HG03025 (cell line): ENCODE data around the gene STAT4.

Experiments
- ATAC-seq: cut with Tn5 transposase; IDR thresholded peaks from one replicate; pipeline ENCODE4 v1.9.1; 2021; ENCODE audit warnings: mild to moderate bottlenecking, moderate library complexity; ENCODE audit not compliant: unreplicated experiment, low FRiP score

The STAT4 gene

DNA sequence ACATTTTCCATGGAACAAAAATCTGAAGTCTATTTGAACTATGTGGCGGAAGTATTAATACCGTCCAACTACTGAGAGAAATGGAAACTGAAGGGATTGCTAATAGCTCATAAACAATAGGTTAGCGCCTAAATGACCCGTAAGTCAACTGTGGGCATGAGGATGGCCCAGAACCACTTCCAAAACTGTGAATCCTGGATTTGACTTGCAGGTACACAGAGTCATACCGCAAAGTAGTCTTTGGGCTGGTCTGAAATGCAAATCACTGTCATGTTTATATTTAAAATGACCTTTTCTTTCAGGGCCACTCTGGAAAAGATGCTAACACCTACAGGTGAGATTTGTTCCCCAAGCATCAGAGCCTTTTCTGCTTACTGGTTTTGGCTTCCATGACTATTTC is 50.6 kb downstream of the STAT4 start:
- ATAC-seq: no peak

DNA sequence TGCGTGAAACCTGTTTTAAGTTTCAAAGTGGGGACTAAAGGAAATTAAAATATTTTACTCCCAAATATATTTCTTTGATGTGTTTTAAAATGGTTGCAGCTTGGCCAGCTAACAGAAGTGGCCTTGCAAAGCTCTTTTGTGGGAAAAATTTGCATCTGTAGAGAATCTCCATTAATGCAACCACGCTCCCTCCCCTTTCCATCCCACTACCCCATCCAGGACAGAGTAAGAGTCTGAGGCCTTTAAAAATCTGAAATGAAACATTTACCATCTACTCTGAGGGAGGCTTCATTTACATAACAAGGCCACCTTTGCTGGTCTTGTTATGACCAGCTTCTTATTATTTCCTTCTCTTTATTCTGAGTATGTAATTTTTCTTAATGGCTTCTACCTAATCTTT is 63.5 kb downstream of the STAT4 start:
- no peak for ATAC-seq

DNA sequence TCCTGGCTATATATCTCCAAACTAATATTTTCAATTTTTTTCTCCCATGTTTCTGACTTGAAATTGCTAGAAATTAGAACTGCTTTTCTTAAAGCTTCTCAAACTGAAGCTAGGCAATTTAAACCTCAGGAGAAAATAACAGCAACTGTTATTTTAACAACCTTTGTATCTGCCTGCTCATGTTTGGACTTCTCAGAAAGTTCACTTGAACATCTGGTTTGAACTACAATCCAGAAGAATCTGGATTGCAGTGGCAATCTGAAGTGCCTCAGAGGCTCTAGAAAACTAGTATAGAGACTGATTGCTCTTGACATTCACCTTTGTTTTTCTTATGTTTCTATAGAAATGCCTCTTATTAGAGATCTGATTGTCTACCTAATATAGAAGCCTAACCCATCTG is 64.1 kb downstream of the STAT4 start:
- ATAC-seq: no peak

DNA sequence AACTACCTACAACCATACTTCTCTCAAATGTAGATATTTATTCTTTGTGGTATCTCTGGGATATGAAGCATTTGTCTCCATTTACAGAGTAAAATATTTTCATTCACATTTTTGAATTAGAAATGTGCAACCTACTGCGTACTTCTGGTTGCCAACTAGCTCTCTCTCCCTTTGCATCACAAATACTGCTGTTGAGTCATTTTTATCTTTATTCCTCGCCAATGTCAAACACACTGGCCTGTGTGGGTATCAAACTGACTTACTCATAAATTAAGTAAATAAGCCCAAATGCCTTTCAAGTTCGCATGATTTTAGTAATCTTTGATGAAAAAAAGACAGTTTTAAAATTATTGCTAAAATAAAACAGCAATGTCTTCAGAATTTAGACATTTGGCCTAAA is 67.3 kb downstream of the STAT4 start:
- no peak for ATAC-seq

DNA sequence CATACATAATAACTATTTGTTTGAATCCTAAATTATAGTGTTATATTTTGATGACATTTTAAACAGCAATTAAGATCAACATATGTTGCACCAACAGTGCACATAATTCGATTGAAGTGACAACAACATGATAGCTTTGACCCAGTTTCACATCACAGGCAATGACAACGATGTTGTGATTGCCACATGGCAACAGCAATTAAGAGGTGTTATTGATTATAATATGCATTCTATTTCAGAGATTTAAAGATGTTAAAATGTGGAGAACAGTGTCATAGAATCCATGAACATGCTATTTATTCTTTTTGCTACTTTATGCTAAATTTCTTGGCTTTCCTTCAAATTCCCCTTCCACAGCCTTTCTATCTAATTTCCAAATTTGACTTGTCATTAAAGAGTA is 68.5 kb downstream of the STAT4 start:
- ATAC-seq: no peak

DNA sequence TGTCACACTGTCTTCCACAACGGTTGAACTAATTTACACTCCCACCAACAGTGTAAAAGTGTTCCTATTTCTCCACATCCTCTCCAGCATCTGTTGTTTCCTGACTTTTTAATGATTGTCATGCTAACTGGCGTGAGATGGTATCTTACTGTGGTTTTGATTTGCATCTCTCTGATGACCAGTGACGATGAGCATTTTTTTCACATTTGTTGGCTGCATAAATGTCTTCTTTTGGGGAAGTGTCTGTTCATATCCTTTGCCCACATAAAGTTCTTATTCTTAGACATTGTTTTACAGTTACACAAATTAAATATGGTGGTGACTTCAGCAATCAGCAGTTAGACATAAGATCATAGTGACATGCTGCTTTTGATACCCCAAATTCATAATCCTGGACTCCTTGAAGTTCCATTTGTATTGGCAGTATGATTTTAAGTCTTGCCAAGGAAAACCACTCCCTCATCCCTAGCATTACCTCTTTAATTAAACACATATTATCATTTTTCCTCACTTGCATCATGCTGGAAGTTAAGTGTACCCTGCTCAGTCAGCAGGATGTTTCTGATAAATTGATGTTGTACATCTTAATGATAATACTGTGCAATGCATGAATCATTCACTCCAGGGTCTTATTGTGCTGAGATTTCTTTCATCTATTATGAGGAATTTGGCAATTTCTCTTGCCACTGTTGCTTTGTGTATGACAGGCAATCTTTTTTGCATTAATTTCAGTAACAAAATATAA is 69.2 kb downstream of the STAT4 start:
- ATAC-seq: no peak

DNA sequence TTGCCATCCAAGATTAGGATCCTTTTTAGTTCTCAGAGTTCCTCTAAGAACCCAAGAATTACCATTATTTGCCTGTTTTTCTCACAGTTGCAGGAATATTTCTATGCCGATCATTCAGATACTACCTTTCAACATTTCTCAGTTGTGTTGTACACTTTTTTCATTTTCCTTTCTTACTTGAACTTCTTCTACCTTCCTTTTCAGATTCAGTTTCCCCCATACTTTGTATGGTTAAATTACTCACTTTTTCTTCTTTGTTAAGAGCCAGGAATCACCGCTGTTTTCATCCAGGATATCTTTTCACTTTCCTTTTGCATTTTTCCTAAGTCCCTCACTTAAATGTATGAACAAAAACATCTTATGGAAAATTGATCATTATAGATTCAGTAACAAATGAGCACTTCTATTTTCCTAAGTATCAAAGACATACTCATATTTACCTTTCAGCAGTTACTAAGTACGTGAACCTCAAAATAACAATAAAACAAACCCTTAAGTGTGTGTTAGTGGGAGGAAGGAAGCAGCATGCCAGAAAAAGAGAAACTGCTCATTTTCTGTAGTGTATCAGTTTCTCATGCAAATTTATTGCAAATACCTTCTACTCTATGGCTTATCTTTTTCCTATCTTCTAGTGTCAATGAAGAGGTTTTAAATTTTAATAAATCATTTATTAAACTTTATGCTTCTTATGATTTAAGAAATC is 72.5 kb downstream of the STAT4 start:
- no peak for ATAC-seq

DNA sequence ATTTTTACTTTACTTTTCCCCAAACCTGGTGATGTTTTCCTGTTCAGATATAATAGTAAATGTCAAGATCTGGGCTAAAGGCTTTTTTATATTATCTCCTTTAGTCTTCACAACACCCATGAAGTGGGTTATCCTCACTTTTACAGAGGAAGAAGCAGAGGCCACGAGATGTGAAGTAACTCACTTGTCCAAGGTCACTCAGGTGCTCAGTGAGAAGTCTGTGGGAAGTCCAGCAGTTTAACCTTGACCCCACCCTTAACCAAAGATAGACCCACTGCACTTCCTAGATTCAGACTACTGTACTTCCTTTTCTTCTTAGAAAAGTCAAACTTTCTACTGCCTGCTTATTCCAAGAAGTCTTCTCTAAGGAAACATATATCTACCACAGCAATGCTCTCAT is 80.5 kb downstream of the STAT4 start:
- ATAC-seq: no peak

DNA sequence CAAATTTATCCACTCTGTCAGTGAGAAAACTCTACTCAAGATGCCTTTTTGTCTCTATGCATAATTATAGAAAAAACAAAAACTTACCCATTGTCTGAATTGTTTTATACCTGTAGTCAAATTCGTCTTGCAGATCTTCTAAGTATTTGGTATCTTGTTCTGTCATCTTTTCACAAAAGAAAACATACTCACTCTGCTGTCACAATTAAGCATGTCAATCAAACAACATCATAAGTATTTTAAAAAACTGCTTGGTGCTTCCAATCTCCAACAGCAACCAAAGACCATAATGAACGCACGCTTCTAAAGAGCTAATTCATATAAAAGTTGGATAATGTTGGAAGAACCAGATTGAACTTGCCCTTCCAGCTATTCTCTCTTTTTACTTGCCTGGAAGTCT is 81.2 kb downstream of the STAT4 start:
- ATAC-seq: no peak

DNA sequence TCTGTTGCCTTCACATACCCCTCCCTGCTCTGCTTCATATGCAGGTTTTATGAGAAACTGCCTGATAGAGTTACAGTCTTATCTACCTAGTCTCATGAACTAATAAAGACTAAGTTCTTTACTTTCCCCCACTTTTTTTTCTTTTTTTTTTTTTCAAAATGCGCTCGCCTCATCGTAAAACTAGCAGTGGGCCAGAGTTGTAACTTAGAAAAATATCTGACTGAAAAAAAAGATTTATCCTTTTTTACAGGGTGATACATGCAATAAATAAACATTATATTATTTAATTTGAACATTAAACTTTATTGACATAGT is 83.9 kb downstream of the STAT4 start:
- no peak for ATAC-seq

DNA sequence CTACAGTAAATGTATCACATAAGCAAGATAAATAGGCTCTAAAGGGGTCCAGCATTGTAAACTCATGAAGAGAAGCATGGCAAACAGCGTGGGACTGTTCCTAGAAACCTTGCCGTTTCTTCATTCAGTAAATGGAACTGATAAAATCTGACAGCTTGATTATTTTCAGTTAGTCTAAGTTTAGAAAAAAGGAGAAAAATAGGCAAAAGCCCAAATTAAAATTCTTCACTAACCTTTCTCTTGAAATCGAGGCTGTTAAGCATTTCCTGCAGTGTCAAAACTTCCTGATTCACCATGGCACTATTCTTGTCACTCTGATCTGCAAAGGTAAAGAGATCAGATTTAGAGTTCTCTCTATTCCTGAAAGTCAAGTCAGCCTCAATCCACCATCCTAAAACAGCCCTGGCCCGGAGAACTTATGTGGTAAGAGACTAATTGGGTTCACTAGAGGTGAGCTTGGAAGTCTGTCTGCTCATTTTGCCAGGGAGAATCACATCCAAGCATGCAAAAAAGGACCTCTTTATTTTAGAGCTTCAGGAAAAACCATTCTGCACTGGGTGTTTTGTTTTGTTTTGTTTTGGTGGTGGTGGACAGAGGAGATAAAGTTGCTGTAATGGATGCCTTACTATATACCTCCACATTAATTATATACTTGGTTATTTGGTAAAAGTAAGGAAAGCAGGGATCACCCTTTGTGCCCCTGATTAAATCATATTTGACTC is 84.4 kb downstream of the STAT4 start:
- ATAC-seq: no peak

DNA sequence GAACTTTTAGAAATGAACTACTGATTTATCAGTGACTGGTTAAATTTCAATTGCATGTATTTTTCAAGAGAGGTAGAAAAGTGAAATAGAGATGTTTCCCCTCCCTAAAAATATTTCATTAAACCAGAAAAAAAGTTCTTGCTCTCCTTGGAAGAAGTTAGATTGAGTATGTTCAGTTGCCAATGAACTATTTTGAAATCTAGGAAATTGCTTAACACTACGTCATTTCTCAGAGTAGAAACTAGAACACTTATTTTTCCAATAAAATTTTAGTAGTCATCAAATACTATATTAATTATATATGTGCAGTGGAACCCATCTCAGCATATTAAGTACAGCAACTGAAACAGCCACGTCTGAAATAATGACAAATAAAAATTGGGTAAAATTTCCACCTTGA is 85.0 kb downstream of the STAT4 start:
- ATAC-seq: no peak

DNA sequence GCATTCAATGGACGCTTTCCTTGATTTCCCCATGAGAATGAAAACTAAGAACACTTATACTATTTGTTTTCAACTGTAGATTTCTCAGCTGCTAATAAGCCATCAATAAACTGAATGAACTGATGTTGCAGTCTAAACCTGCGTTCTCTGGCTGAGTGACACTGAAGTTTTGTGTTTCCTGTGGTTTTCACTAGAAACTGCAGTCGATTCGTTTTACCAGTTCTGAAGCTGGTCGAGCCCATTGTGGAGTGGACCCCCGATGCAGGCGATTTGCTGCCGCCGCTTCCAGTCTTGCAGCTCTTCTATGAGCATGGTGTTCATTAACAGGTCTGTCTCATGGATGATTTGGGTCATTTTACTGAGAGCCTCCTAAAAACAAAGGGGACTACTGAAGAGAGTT is 86.2 kb downstream of the STAT4 start:
- no peak for ATAC-seq

DNA sequence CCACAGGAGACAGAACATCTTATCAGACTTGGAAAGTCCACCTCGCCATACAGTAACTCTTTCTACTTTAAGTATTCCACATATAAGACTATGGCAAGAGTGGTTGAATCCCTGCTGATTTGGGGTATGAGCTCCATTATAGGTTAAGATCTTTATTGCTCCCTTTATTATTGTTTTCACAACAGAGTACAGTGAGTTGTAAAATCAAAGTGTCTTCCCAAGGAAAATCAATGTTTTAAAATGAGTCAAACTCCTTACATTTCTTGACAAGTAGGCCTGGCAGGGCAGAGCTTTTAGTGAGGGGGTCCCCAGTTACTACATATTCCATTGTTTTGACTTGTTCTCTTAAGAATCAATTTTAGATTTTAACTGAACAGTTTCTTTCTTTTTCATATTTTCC is 87.2 kb downstream of the STAT4 start:
- ATAC-seq: no peak

DNA sequence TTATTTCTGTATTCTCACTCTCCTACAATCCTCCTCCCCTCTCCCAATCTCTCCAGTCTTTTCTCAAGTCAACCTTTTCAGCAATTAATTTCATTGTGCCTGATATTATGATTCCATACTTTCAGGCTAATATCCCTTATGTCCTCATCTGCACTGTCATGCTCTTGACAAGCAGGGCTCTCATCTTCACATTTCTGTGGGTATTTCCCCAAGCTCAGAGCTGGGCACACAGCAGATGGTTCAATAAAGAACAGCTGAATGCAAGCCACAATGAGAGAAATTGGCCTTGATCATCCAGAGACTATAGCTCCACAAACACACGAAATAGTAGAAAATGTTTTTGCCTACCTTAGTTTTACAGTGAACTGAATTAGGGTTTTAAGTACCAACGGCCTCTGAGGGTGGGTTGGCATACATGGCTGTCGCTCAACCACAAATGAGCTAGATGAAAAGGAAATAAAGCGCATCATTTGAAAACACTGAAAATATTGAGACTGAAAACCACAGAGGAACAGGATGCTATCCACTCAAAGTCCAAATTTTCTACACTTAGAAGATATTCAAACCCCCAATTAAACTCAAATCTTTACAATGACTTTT is 89.3 kb downstream of the STAT4 start:
- ATAC-seq: no peak

DNA sequence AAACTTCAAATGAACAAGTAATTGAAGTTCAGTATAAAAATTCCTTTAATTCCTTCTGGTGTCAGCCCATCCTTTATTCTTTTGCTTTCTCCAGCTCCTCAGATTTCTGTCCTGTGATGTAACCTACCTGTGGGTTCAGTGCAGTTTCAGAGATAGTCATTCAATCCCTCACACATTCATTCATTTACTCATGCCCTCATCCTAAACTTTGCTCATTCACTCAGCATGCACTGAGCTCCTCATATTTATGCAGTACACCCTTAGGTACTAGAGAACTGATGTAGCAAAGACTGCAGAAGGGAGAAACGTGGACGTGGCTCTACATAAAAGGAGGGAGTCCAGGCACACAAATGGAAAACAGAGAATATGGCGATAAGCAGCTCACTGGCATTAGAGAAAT is 91.5 kb downstream of the STAT4 start:
- no peak for ATAC-seq

DNA sequence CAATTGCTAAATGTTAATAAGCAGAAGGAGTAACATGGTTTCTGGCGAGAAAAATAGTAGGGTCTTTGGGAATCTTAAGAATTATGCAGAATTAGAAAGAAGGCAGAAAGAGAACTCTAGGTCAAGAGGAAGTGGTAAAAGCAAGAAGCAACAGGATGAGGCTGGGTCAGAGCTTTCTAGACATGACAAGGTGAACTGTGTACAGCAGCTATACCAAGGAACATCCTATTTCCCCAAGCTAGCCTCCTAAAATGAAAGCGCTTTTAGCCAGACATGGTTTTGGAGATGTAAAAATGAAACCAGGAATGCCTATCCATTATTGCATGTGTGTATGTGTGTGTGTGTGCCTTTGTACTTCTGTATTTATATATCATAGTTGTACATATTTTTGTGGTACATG is 94.6 kb downstream of the STAT4 start:
- ATAC-seq: no peak

DNA sequence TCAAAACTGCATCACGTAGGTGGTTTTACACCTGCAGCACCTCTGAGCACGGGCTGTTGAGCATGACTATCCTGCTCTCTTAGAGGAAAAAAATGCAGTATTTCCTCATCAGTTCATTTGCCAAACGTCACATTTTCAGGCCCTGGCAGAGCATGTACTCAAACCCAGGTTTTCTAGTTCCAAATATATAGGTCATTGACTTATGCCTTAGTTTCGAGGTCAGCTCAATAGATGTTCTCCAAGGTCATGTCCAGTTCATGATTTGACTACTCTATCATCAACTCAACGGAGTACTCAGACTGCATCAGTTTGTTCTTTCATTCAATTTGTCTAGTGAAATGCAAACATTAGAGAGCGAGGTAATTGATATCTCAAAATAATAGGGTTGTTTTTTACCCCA is 97.5 kb downstream of the STAT4 start:
- ATAC-seq: no peak

DNA sequence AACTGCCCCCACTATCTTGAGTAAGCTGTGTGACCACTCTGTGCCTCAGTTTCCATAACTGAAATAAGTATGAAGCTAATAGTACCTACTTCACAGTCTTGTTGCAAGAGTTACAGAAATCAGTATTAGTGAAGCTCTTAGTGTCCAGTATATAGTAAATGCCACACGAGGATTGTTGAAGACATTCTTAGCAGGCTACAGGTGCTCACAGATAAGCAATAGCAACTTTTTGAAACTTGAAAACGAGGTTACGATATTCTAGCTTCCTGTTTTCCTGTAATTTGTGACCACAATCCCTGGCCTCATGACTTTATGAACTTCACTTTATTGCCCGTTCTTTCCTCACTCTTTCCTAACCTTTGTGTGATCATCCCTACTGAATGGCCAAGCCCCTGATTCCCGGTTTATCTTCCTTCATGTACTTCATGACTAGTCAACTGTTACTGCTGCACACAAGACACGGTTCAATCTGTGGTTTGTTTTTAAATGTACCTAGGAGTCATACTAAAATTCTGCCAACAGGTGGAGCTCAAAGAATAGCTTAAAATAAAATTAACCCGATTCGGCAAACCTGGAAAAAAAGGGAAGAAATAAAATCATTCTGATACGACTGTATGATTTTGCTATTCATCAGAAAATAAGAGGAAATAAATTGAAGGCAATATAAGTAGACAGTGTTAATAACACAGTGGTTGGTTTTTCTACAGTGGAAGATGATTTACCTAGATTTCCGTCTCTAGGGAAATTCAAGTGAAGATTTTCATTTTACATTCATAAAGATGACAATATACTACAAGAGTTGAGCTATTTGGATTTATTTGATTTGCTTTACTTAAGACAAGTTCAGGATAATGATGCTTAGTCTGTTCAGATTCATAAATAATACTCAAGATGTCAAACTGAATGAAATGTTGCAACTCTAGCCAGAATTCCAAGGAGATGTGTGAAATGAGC is 98.7 kb downstream of the STAT4 start:
- ATAC-seq: no peak

DNA sequence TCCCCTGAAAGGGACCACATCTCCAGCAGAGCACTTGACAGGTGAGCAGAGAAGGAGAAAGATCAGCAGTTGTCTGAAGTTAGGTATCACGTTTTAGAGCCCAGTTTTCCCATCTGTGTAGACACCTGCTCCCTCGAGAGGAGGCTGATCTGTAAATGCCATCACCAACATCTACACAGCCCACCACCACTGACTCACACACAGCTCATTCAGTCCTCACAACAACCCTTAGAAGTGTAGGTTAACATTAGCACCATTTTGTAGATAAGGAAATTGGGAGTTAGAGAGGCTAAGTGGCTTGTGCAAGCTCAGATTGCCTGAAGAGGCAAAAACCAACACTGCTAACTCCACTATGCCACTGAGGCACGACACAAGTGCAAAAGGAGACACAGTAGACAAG is 99.6 kb downstream of the STAT4 start:
- ATAC-seq: no peak

DNA sequence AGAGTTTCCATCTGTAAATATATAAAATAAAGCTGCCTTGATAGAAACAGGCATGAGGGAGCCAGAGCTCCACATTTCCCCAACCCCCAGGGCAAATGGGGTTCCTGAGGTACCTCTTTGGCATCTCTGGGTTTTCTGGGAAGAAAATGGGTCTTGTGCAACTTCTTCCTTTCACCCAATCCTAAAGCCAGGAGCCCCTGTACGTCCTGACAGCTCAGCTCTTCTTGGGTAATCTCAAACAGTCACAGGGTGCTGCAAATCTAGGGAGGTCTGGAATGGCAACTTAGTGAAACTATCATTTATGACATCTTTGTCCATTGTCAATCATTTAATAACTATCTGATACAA is 100.2 kb downstream of the STAT4 start:
- no peak for ATAC-seq
